GM19023 (cell line): ENCODE results near the gene ARMC8.

Experiments used
- ATAC-seq: cut with Tn5 transposase; IDR thresholded peaks from one replicate; pipeline ENCODE4 v1.9.1; 2021; ENCODE audit warnings: mild to moderate bottlenecking, moderate library complexity; ENCODE audit not compliant: unreplicated experiment

Gene ARMC8

DNA sequence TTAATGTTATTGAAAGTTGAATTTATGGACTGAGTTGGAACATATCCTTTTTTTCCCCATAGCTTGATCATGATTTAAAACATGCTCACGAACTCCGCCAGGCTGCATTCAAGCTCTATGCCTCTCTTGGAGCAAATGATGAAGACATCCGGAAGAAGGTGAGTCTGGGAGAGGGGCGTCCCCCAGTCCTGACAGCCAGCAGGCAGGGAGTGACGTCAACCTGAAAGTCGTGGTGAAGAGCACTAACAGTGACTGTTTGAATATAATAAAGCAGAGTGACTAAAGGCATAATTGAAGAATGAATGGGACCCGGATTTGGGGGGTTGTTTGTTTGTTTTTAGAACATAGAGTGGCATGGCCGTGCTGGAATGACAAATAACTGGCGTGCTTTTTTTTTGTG is 57.9 kb downstream of the ARMC8 start:
- no peak for ATAC-seq

DNA sequence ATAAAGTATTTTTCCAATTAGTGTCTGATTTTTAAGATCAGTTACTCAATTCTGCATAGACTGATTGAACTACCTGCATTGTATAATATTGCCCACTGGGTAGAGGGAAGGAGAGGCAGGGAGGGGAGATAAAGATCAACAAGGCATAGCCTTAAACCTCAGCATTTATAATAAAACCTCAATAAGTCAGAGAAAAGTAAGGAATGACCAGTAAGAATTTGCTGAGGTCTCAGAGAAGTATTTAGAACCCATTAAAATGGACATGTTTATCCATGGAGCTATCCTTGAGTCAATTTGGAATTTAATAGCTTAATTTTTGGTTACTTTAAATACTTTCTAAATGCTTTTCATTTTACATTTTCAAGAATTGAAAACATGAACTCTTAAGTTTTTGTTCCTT is 62.5 kb downstream of the ARMC8 start:
- ATAC-seq: no peak

DNA sequence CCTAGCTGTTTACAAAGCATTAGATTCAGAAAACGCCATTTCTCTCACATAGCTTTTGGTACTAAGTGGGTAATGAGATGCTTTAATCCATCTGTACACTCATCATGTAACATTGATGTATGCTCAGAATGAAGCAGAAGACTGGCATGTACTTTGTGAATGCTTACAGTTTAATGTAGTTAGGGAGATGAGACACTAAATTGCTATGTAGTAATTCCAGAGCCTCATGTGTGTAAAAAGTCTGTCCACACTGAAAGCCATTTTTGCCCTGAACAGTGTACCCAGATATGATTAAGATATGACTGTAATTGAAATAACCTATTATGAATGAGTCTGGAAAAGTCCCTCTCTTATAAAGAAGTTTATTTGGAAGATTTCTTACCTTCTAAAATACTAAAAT is 66.5 kb downstream of the ARMC8 start:
- no peak for ATAC-seq

DNA sequence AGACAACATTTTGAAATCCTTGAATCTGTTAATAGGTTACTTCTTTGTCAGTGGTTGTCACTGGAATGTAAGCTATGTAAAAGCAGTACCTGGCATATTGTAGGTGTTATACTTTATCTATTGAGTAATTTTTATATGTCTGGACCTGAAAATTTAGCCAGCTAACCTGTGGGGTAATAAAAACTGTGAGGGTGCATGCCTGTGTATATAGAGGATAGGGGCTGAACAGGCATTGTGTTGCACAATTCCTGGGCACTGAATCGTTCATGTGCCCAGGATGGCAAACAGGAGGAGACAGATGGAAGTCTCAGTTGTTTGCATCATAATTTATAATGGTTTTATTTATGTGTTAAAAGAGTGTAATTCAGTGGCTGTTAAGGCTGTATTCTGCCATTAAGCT is 67.1 kb downstream of the ARMC8 start:
- ATAC-seq: no peak

- ATAC-seq: no peak
Measured at GRCh38 chr3:138256022-138256421, 68.9 kb downstream of the ARMC8 start.

DNA sequence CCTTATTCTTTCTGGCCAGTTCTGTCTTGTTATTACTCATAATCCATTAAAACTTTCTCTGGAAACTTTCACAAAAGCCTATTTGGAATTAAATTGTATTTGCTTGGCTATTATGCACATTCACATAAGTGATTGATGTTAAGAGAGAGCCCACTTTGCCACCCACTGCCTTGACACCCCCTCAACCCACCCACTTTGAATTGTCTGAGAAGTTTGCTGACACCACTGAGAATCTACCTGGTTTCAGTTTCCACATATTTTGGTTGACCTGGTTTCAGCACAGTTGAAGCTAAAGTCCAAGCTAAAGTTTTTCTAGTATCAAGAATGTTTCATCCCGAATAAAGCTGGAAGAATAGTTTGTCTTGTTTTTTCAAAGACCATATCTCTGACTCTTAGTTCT is 70.9 kb downstream of the ARMC8 start:
- ATAC-seq: no peak

DNA sequence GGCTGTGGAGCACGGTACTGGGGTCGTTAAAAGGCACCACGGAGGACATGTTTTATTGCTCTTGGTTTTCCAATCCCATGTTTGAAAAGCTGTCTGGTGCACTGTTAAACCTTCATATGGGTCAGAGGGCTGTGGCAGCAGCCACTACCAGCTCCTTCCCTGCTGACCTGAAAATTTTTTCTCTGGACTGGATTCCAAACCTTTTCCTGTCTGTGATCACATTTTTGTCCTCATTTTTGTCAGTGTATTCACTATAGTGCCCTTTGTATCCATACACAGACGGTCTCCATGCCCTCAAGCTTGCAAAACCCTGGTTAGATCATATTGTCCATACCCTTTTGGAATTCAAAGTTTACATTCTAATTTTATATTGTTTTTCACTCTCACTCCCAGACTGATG is 72.0 kb downstream of the ARMC8 start:
- ATAC-seq: no peak

DNA sequence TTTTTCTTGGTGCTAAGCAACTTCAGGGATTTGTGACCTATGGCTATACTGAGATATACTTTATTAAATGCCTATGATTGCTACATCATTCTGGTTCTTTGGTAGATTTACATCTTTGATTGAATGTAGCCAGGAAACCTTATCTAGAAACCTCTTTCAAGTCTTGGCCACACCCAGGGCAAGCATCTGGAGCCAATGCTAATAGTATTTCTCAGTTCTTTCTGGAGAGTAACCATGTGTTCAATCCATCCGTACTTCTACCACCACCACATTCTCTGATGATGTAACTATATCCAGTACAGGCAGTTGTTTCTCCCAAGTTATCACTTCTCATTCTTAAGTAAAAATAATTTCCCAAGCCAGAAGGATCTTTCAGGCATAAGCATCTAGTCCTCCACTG is 73.5 kb downstream of the ARMC8 start:
- no peak for ATAC-seq

- ATAC-seq: no peak
Measured at GRCh38 chr3:138263104-138263503, 76.0 kb downstream of the ARMC8 start.

- no peak for ATAC-seq
Measured at GRCh38 chr3:138265745-138266144, 78.6 kb downstream of the ARMC8 start.

GRCh38 chr3:138267083-138267482 is 80.0 kb downstream of the ARMC8 start:
- ATAC-seq: no peak

DNA sequence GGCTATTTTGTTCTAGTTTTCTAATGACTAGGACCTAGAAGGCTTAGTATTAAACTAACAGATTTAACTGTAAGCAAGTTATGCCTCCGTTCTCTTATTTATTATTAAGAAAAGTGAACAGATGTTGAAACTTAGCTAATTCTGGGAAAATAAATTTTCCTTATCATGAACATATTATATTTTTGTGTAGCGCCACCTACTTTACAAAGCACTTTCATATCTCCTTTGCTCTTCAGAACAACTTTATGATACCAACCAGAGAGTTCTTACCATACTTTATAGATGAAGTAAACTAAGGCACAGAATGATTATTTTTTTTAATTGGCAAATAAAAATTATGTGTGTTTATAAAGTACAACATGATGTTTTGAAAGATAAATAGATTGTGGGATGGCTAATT is 83.1 kb downstream of the ARMC8 start:
- ATAC-seq: no peak

- ATAC-seq: no peak
Measured at GRCh38 chr3:138271189-138271794, 84.2 kb downstream of the ARMC8 start.

DNA sequence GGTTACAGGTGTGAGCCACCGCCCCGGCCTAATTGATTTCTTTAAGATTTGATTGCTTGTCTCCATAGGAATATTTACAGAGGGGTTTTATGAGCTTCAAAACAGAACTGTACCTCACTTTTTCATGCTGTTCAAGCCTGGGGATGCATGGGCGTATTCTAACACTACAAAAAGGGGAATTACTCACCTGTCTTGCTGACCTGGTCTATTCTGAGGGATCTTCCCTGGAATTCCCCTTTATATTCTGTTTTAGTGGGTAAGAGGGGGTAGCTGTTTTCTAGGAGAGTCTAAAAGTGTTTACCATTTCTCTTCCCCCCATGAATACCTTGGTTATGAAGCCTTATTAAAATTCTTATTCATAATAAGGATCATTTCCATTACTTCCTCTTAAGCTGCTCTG is 94.5 kb downstream of the ARMC8 start:
- no peak for ATAC-seq

DNA sequence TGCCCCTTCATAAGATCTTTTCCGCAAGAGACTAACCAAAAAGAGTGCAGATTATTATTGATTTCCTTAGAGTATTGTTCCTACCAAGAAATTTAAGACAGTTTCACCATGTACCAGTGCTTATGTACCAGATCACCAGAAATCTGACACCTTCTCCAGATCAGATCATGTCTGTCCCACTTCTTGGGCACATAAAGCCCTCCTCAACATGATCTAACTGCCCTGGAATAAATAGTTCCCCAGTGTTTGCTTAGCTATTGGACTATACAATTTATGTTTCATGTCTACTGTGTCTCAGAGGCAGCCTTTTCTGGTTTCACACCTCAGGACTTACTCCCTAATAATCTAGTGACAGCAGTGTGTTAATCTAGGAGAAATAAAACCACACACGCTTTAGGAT is 95.7 kb downstream of the ARMC8 start:
- no peak for ATAC-seq

GRCh38 chr3:138284079-138284478 is 97.0 kb downstream of the ARMC8 start:
- no peak for ATAC-seq

DNA sequence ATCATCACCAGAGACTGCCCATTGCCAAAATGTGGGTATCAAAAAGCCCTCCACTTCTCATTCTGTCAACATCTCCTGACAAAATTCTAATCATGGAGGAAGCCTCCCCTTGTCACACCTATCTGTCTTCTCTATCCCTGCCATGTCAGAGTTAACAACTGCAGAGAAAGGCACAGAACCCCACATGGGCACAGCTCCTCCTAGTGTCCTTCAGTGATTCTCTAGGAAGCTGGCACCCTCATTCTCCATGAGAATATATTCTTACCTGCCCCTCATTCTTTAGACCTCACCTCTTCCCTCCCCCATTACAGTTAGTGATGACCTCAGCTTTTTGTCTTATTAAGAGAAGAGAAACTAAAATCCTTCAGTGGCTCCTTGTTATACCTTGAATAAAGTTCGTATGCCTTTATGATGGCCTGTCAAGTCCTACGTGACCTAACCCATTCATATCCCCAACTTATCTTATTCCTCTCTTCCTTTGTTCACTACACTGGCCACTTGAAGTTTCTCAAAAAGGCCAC is 97.9 kb downstream of the ARMC8 start:
- no peak for ATAC-seq

GRCh38 chr3:138289260-138289659 is 102.2 kb downstream of the ARMC8 start:
- ATAC-seq: no peak

DNA sequence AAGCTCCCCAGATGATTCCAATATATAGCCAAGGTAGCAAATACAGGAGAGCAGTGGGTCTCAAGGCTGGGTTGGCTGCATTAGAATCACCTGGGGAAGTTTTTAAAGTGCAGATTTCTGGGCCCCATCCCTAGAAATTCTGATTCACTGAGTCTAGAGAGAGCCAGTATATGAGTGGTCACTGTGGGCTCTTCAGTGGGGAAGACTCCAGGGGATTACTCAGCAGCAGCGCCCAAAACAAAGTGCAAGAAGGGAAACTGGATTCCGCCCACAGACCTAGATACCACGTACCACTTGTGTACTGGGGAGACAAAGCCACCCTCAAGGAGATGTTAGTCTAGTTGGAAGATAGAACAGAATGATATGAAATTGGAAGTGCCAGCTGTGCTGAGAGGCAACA is 102.6 kb downstream of the ARMC8 start:
- ATAC-seq: no peak

GRCh38 chr3:138296639-138297038 is 109.5 kb downstream of the ARMC8 start:
- no peak for ATAC-seq

DNA sequence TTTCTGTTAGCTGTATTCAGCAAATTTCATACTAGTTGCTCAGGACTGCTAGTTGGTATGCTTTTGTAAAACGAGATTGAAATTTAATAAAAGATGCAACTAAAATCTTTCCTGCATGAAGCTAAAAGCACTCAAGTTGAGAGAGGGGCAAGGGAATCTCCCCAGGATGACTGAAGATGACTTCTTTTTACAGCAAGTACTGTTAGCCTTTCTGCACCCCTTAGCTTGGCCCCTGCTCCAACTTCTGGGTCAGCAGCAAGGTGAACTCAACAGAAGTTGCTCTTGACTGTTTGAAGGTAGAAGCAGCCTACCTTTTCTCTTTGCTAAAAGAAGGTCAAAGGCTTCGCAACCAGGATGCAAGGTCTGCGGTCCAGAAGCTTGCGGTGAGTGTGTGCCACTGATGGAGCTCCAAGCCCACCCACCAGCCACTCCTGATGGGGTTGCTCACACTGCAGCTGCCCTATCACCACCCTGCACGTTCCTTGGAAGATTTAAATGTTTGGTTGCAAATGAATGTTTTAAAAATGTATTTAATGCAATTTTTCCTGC is 110.0 kb downstream of the ARMC8 start:
- ATAC-seq: no peak

GRCh38 chr3:138297876-138298275 is 110.8 kb downstream of the ARMC8 start:
- no peak for ATAC-seq

- no peak for ATAC-seq
Measured at GRCh38 chr3:138300647-138301046, 113.5 kb downstream of the ARMC8 start.
